HepG2 (cell line): ENCODE data around the gene KRT16.

Experiments
- ATF7 ChIP-seq, 2 experiments: fragments of 450-650 bp in 1 of 2; sonication (generic) in 1 of 2; formaldehyde crosslinking in 1 of 2; IDR thresholded peaks; 2 replicates each; pipeline versions ENCODE4 v1.4.0 to v1.6.1; 2016 to 2020; ENCODE audit warnings: antibody characterized with exemption in 1 of 2, mild to moderate bottlenecking in 1 of 2, missing genetic modification reagents in 1 of 2
- DNMT1 ChIP-seq: sonication (generic); formaldehyde crosslinking; IDR thresholded peaks from 2 replicates; pipeline ENCODE4 v1.5.1; 2020; ENCODE audit warnings: mild to moderate bottlenecking, missing genetic modification reagents
- MLLT10 ChIP-seq: sonication (generic); formaldehyde crosslinking; IDR thresholded peaks from 2 replicates; pipeline ENCODE4 v1.4.0; 2020; ENCODE audit warnings: missing genetic modification reagents
- NR2F1 ChIP-seq, 2 experiments: fragments of 450-650 bp in 1 of 2; formaldehyde crosslinking in 1 of 2; IDR thresholded peaks; 2 replicates each; pipeline versions ENCODE4 v1.5.0 to v1.6.1; 2016 to 2020; ENCODE audit warnings: mild to moderate bottlenecking in 1 of 2, missing compliant biosample characterization in 1 of 2, missing genetic modification reagents in 1 of 2, moderate library complexity in 1 of 2
- POLR2AphosphoS5 ChIP-seq: IDR thresholded peaks from 2 replicates; pipeline ENCODE4 v1.6.1; 2012; ENCODE audit warnings: low read depth, low read length
- STAG1 ChIP-seq: sonication (generic); formaldehyde crosslinking; IDR thresholded peaks from 2 replicates; pipeline ENCODE4 v1.4.0; 2020; ENCODE audit warnings: missing genetic modification reagents
- TCF7L2 ChIP-seq: IDR thresholded peaks from 2 replicates; pipeline ENCODE4 v1.6.1; 2011; ENCODE audit warnings: mild to moderate bottlenecking, low read depth, low read length, moderate library complexity
- ZFP41 ChIP-seq: sonication (generic); formaldehyde crosslinking; IDR thresholded peaks from 2 replicates; pipeline ENCODE4 v1.4.0; 2020; ENCODE audit warnings: mild to moderate bottlenecking, missing genetic modification reagents, borderline replicate concordance
- ZKSCAN5 ChIP-seq: sonication (generic); formaldehyde crosslinking; IDR thresholded peaks from 2 replicates; pipeline ENCODE4 v1.5.1; 2020; ENCODE audit warnings: mild to moderate bottlenecking, missing genetic modification reagents
- ZNF230 ChIP-seq: sonication (generic); formaldehyde crosslinking; IDR thresholded peaks from 2 replicates; pipeline ENCODE4 v1.4.0; 2020; ENCODE audit warnings: mild to moderate bottlenecking, missing genetic modification reagents
- ZNF615 ChIP-seq: sonication (generic); formaldehyde crosslinking; IDR thresholded peaks from 2 replicates; pipeline ENCODE4 v1.5.0; 2020; ENCODE audit warnings: mild to moderate bottlenecking, missing genetic modification reagents, borderline replicate concordance

- TF ChIP-seq STAG1 = no peak
- TF ChIP-seq TCF7L2 = no peak
- TF ChIP-seq ZNF230 (CRISPR knock-in tag) = no peak
- no peak for TF ChIP-seq ZNF615 (CRISPR knock-in tag)
- no peak for TF ChIP-seq NR2F1 (CRISPR knock-in tag; IDR thresholded peaks at IDR 0.05)
- TF ChIP-seq ZFP41 (CRISPR knock-in tag) = no peak
- TF ChIP-seq ATF7 (IDR thresholded peaks at IDR 0.05) = peak; percentile 90
- no peak for TF ChIP-seq ATF7 (CRISPR knock-in tag; IDR thresholded peaks at IDR 0.05)
- no peak for TF ChIP-seq DNMT1 (CRISPR knock-in tag)
- no peak for TF ChIP-seq POLR2AphosphoS5
- no peak for TF ChIP-seq MLLT10 (CRISPR knock-in tag)
- no peak for TF ChIP-seq ZKSCAN5 (CRISPR knock-in tag)
These were observed 27.2 kb upstream of the KRT16 start for GRCh38 chr17:41639492-41640473.
